Measurements from ENCODE around the gene RWDD1. TPM values are rescaled to one million over a fixed set of nuclear protein-coding genes. Genes with fewer than 3 reads are reported as not detected.

The RWDD1 gene
- total RNA-seq, 1 experiment from 2014 or later: 22.9 TPM

DNA sequence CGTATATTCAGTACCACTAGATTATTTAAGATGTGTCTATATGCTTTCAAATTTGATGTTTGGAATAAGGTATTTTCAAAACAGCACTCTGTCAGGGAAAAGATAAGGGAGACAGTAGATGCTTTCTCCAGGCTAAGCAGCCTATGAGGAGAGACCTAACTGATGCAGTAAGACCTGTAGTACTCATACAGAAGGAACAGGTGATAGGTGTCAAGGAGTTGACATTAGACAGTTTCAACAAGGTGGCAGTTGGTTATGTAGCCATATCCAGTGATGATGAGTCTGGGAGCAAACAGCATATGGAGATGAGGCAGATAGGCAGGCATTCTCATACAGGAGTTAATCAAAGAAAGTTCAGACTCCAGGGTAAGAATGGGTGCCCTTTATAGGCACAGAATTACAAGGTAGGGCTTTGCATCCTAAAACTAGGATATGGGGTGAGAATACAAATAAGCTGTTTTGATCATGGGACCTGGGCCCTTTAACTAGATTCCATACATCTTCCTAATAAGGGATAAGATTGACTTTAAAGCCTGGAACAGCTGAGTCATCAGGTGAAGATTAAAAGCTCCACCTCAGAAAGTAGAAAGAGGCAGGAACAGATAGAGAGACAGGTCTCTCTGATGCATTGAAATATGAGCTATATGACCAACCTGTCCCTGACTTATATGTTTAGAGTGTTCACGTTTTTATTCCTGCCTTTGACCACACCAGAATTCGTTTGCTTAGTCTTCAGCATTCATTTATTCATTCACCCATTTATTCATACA, 52.9 kb downstream of the RWDD1 start:
- Histone ChIP-seq H3K9me3 (ENCODE audit: insufficient read depth, low read depth) (no peaks in the 10 kb centered on the region), H3K4me3 (no peak overlapping the region), H3F3A (ENCODE audit: insufficient read depth, low read depth) (no peaks in the 10 kb centered on the region; the same call in 1 of the 2 replicates), H3K27ac (no peak overlapping the region), H2AFZ (no peak overlapping the region), H3K4me2 (peak overlapping the region; percentile 26; the same call in 1 of the 2 replicates), H3K79me2 (ENCODE audit: low read depth) (no peaks in the 10 kb centered on the region), H3K27me3 (ENCODE audit: insufficient read depth, low read depth) (no peaks in the 10 kb centered on the region), H3K9me2 (ENCODE audit: insufficient read depth) (no peaks in the 10 kb centered on the region), H3K4me1 (replicated peaks; ENCODE audit: insufficient read depth) (peaks cover 10% of the 10 kb centered on the region), H4K20me1 (ENCODE audit: insufficient read depth) (no peaks in the 10 kb centered on the region), H3K36me3 (ENCODE audit: low read depth) (no peaks in the 10 kb centered on the region)
- no TSS peak for BruUV-seq (replicated peaks)
- TF ChIP-seq, protein P1, sequence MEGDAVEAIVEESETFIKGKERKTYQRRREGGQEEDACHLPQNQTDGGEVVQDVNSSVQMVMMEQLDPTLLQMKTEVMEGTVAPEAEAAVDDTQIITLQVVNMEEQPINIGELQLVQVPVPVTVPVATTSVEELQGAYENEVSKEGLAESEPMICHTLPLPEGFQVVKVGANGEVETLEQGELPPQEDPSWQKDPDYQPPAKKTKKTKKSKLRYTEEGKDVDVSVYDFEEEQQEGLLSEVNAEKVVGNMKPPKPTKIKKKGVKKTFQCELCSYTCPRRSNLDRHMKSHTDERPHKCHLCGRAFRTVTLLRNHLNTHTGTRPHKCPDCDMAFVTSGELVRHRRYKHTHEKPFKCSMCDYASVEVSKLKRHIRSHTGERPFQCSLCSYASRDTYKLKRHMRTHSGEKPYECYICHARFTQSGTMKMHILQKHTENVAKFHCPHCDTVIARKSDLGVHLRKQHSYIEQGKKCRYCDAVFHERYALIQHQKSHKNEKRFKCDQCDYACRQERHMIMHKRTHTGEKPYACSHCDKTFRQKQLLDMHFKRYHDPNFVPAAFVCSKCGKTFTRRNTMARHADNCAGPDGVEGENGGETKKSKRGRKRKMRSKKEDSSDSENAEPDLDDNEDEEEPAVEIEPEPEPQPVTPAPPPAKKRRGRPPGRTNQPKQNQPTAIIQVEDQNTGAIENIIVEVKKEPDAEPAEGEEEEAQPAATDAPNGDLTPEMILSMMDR (conservative IDR thresholded peaks at IDR 0.05): no peak
- TF ChIP-seq EZH2 (IDR thresholded peaks at IDR 0.05; ENCODE audit: low read depth): no peak
- CTCF ChIA-PET: interaction anchor here (1.0 kb wide), 1 partner anchor 356 kb away, joined by 3 read pairs; no protein-coding TSS in a partner anchor
- peak in 1 of 2 experiments; percentile 51 for DNase-seq
- intact Hi-C loops (cut with micrococcal nuclease; ENCODE audit: unreplicated experiment): no loop called here
- POLR2A ChIA-PET (ENCODE audit: unreplicated experiment): no interaction called here

DNA sequence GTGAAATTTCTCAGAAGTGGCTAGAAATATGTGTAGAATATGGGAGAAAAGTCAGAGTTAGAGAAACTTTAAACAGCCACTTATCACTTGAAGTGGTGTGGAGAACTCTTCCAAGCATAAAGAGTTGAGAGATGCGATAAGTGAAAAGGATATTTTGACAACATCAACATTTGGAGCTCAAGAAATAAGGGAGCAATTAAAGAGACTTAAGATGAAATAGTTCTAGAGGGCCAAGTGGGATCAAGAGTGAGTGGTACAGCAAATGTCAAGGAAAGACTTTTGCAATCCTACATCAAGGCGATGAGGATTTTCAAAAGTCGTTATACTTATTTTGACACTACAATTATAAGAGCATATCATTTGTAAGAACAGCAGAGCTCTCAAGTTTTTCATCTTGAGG, 54.6 kb downstream of the RWDD1 start:
- Histone ChIP-seq H3F3A (ENCODE audit: insufficient read depth, low read depth) (no peaks in the 10 kb centered on the region; the same call in 1 of the 2 replicates), H3K27ac (no peak overlapping the region), H3K79me2 (ENCODE audit: low read depth) (no peaks in the 10 kb centered on the region), H2AFZ (no peak overlapping the region), H4K20me1 (ENCODE audit: insufficient read depth) (no peaks in the 10 kb centered on the region), H3K36me3 (ENCODE audit: low read depth) (no peaks in the 10 kb centered on the region), H3K9me3 (ENCODE audit: insufficient read depth, low read depth) (no peaks in the 10 kb centered on the region), H3K9me2 (ENCODE audit: insufficient read depth) (no peaks in the 10 kb centered on the region), H3K27me3 (ENCODE audit: insufficient read depth, low read depth) (no peaks in the 10 kb centered on the region), H3K4me2 (no peak overlapping the region), H3K4me1 (replicated peaks; ENCODE audit: insufficient read depth) (peaks cover 10% of the 10 kb centered on the region), H3K4me3 (no peak overlapping the region)
- DNase-seq: no peak
- no TSS peak for BruUV-seq (replicated peaks)
- ChIA-PET CTCF (no interaction called here), POLR2A (ENCODE audit: unreplicated experiment) (interaction anchor here (0.6 kb wide), 1 partner anchor 360 kb away, joined by 4 read pairs; no protein-coding TSS in a partner anchor)
- no peak for TF ChIP-seq EZH2 (IDR thresholded peaks at IDR 0.05; ENCODE audit: low read depth)
- TF ChIP-seq, protein P1 (conservative IDR thresholded peaks at IDR 0.05): no peak
- intact Hi-C loops (cut with micrococcal nuclease; ENCODE audit: unreplicated experiment): no loop called here

DNA sequence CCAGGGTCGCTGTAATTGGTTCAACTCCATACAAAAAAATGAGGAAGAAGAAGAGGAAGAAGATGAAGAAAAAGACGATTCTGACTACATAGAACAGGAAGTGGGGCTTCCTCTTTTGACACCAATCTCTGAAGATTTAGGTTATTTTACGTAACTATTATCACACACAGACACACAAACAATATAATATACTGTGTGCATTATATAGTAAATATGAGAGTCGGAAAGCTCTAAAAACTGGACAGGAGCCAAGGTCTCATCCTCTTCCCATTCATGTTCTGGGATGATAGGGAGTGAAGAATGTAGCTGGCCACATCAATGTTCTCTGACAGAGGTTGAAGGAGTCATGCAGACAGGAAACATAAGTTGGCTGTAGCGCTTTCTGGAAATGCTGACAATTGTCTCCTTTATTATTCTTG, 58.3 kb downstream of the RWDD1 start:
- no peak for DNase-seq

More for the DNA sequence above, 58.3 kb downstream of the RWDD1 start:
- BruUV-seq (replicated peaks): no TSS peak
- Histone ChIP-seq H3K9me2 (ENCODE audit: insufficient read depth) (no peaks in the 10 kb centered on the region), H3K27me3 (ENCODE audit: insufficient read depth, low read depth) (no peaks in the 10 kb centered on the region), H3F3A (ENCODE audit: insufficient read depth, low read depth) (peaks cover 3% of the 10 kb centered on the region; the same call in 1 of the 2 replicates), H2AFZ (no peak overlapping the region), H3K27ac (no peak overlapping the region), H3K36me3 (ENCODE audit: low read depth) (no peaks in the 10 kb centered on the region; the same call in 1 of the 2 replicates), H3K9me3 (ENCODE audit: insufficient read depth, low read depth) (no peaks in the 10 kb centered on the region), H3K4me3 (no peak overlapping the region), H3K4me2 (no peak overlapping the region), H3K79me2 (ENCODE audit: low read depth) (no peaks in the 10 kb centered on the region), H4K20me1 (ENCODE audit: insufficient read depth) (no peaks in the 10 kb centered on the region), H3K4me1 (replicated peaks; ENCODE audit: insufficient read depth) (peaks cover 3% of the 10 kb centered on the region)
- intact Hi-C loops (cut with micrococcal nuclease; ENCODE audit: unreplicated experiment): no loop called here
- ChIA-PET CTCF (no interaction called here), POLR2A (ENCODE audit: unreplicated experiment) (no interaction called here)
- no peak for TF ChIP-seq EZH2 (IDR thresholded peaks at IDR 0.05; ENCODE audit: low read depth)
- TF ChIP-seq, protein P1 (conservative IDR thresholded peaks at IDR 0.05): no peak
